Muscle of leg (tissue), 11 donors: ENCODE measurements around the gene DAB2. TPM values are rescaled to one million over a fixed set of nuclear protein-coding genes. Genes with fewer than 3 reads are reported as not detected.

ENCODE experiments used
- DNase-seq: peaks from one replicate; pipeline ENCODE4 v3.0.0; 2013
- H3K27ac ChIP-seq: one replicate; pipeline ENCODE4 v1.5.1; 2013; ENCODE audit warnings: mild to moderate bottlenecking, low read length, control low read depth
- H3K27me3 ChIP-seq: one replicate; pipeline ENCODE4 v1.6.1; 2013; ENCODE audit warnings: low read length; ENCODE audit not compliant: control insufficient read depth, insufficient read depth
- H3K36me3 ChIP-seq: one replicate; pipeline ENCODE4 v1.6.1; 2013; ENCODE audit warnings: low read length; ENCODE audit not compliant: control insufficient read depth, insufficient read depth
- H3K4me1 ChIP-seq: one replicate; pipeline ENCODE4 v1.6.1; 2013; ENCODE audit warnings: low read length; ENCODE audit not compliant: control insufficient read depth, insufficient read depth
- H3K4me3 ChIP-seq: one replicate; pipeline ENCODE4 v1.5.1; 2013; ENCODE audit warnings: low read length, control low read depth
- H3K9me3 ChIP-seq: replicated peaks from 2 replicates; pipeline ENCODE4 v1.6.1; 2013; ENCODE audit warnings: low read depth, low read length; ENCODE audit not compliant: control insufficient read depth
- WGBS: methylation state at CpG from one replicate; pipeline ENCODE4 v1.1.5; 2013; ENCODE audit warnings: missing lambda C conversion rate; ENCODE audit not compliant: insufficient coverage; 5-methylcytosine and 5-hydroxymethylcytosine counted together
- polyA plus RNA-seq, 8 donors: library from polyadenylated mRNA; unstranded; fragments of 120-200 nt; gene quantifications; one replicate each; pipeline versions ENCODE4 v1.2.1 to v1.2.3, GENCODE V29; 2013; ENCODE audit warnings: inconsistent platforms in 1 of 8, low replicate concordance in 1 of 8; ENCODE audit not compliant: insufficient read length in 8 of 8, insufficient read depth in 1 of 8
- total RNA-seq: library from RNA; stranded (reverse); fragments of 120-200 nt; gene quantifications from one replicate; pipeline ENCODE4 v1.2.4, GENCODE V29; 2013

DAB2 gene
- total and polyA plus RNA-seq, 9 donors, result 79.7 to 148 (median 106) TPM

GRCh38 chr5:39370555-39371366 is 54.0 kb downstream of the DAB2 start:
- WGBS, result 73% methylated on average over 6 of the region's 10 CpGs
- H3K4me3 ChIP-seq, result no peak overlapping the region
- peaks cover 2% of the 10 kb centered on the region for H3K4me1 ChIP-seq
- H3K36me3 ChIP-seq, result peaks cover 4% of the 10 kb centered on the region
- no peaks in the 10 kb centered on the region for H3K27me3 ChIP-seq
- H3K9me3 ChIP-seq, result no peaks in the 10 kb centered on the region
- no peak for DNase-seq
- no peak overlapping the region for H3K27ac ChIP-seq

DNA sequence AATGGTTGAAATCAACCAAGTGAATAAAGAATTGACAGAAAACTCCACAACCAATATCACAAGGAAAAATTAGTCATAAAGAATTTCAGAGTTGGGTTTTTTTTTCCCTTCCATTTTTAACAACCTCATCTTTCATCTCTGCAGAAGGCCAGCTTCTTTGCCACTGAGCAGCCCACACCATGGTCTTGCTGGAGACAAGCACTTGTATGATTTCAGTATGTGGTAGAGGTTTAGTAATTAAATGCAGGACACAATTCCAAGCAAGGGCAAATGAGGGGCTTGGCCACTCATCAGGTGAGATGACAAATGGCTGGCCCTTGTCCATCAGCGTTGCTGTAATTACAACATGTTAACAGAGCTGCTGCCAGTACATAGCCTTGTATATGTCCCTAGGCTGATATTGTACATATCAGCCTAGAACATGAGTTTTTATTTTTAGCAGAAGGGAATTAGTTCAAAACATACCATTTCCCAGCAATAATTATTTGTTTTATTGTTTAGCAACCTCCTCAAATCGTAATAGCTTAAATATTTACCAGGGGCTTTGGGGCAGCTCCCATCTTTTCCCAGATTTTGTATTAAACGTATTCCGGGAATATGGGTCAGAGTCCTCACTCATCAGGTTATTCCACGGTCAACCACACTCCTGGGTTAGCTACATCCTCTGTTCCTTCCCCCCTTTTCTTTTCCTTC is 55.5 kb downstream of the DAB2 start:
- Histone ChIP-seq H3K27ac (peak overlapping the region; percentile 72), H3K4me3 (no peak overlapping the region), H3K36me3 (peaks cover 4% of the 10 kb centered on the region), H3K9me3 (no peaks in the 10 kb centered on the region), H3K27me3 (no peaks in the 10 kb centered on the region), H3K4me1 (peaks cover 2% of the 10 kb centered on the region)
- peak; percentile 76 for DNase-seq
- WGBS, result 61% methylated on average over 2 of the region's 5 CpGs

GRCh38 chr5:39368116-39368515 is 56.7 kb downstream of the DAB2 start:
- Histone ChIP-seq H3K4me1 (peaks cover 2% of the 10 kb centered on the region), H3K27ac (peak overlapping the region; percentile 72), H3K4me3 (no peak overlapping the region), H3K27me3 (no peaks in the 10 kb centered on the region), H3K9me3 (no peaks in the 10 kb centered on the region), H3K36me3 (peaks cover 2% of the 10 kb centered on the region)
- DNase-seq, result peak; percentile 86
- no CpG with 5 or more reads among the region's 4 CpGs for WGBS

DNA sequence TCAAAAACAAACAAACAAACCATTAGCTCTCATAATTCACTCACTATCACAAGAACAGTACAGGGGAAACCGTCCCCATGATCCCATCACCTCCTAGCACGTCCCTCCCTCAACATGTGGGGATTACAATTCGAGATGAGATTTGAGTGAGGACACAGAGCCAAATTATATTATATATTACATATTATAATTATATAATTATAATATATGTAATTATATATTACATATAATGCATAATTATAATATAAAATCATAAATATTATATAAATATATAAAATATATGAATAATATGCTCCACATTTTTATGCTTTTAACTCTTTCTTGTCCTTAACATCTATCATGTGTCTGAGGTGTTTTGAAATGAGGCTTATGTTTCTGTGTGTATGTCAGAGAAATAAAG is 57.1 kb downstream of the DAB2 start:
- Histone ChIP-seq H3K4me1 (peaks cover 2% of the 10 kb centered on the region), H3K4me3 (no peak overlapping the region), H3K27ac (no peak overlapping the region), H3K27me3 (no peaks in the 10 kb centered on the region), H3K36me3 (peaks cover 2% of the 10 kb centered on the region), H3K9me3 (no peaks in the 10 kb centered on the region)
- DNase-seq, result no peak
- WGBS, result no CpG with 5 or more reads among the region's 3 CpGs

- no peak within 1 kb of the TSS for H3K27ac ChIP-seq
- no peaks in the 10 kb centered on the region for H3K27me3 ChIP-seq
- WGBS, result 50% methylated on average over 3 of the region's 6 CpGs
- no peak for DNase-seq
- no peaks in the 10 kb centered on the region for H3K36me3 ChIP-seq
- H3K9me3 ChIP-seq, result no peaks in the 10 kb centered on the region
- peaks cover 2% of the 10 kb centered on the region for H3K4me1 ChIP-seq
- no peak within 1 kb of the TSS for H3K4me3 ChIP-seq
Observed at GRCh38 chr5:39364367-39364766, 60.4 kb downstream of the DAB2 start, which contains the start of gene C9. TSS of gene C9 (minus strand) at chr5:39364495. CDS start at chr5:39364464, 31 bp downstream.

GRCh38 chr5:39363217-39363616 is 61.6 kb downstream of the DAB2 start:
- no peak for DNase-seq
- Histone ChIP-seq H3K36me3 (no peaks in the 10 kb centered on the region), H3K9me3 (no peaks in the 10 kb centered on the region), H3K4me3 (no peak overlapping the region), H3K27me3 (no peaks in the 10 kb centered on the region), H3K27ac (no peak overlapping the region), H3K4me1 (no peaks in the 10 kb centered on the region)
- WGBS, result 83% methylated on average over 3 of the region's 4 CpGs

- DNase-seq, result no peak
- Histone ChIP-seq H3K4me3 (no peak overlapping the region), H3K27ac (no peak overlapping the region), H3K9me3 (no peaks in the 10 kb centered on the region), H3K27me3 (no peaks in the 10 kb centered on the region), H3K36me3 (no peaks in the 10 kb centered on the region), H3K4me1 (no peaks in the 10 kb centered on the region)
- 88% methylated on average over 2 of the region's 8 CpGs for WGBS
Observed at GRCh38 chr5:39362646-39363045, 62.1 kb downstream of the DAB2 start.

DNA sequence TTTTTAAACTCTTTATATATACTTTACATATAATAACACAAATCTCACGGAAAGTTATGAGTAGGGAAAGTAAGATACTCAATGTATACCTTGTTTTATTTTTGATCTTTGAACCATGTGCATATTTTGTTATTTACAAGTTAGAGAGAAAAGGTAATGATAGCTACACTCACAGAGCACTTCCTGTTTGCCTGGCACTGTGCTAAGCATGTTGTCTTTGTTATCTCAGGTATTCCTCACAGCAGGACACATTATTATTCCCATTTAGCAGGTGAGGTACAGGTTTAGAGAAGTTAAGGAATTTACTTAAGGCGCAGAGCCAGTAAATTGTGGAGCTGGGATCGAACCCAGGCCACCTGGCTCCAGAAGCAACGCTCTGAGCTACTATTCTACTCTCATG is 63.5 kb downstream of the DAB2 start:
- WGBS, result 75% methylated on average over 3 of the region's 4 CpGs

DNA sequence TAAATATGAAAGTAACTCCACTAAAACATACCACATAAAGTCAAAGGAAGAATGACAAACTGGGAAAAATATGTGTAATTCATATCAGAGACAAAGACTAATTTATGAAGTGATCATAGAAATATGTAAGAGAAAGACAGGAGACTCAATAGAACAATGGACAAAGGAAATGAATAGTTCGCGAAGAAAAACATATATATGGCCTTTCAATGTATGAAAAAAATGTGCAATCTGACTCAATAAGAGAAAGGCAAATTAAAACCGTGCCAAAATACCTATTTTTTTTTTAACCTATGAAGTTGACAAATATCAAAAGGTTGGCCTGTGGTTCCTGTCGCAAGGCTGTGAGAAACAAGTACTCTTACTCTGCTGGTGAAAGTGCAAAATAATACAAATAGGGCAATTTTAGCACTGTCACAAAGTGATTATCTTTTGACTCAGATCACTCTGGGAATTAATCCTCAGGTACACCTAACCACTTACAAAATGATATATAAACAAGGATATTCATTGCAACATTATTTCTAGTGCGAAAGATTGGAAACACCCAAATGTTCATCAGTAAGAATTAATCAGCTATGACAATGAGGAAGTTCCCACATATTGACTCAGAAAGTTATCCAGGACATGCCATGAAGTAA is 64.2 kb downstream of the DAB2 start:
- Histone ChIP-seq H3K4me3 (no peak overlapping the region), H3K4me1 (no peaks in the 10 kb centered on the region), H3K27me3 (no peaks in the 10 kb centered on the region), H3K27ac (no peak overlapping the region), H3K36me3 (no peaks in the 10 kb centered on the region), H3K9me3 (no peaks in the 10 kb centered on the region)
- DNase-seq, result no peak
- WGBS, result no CpG with 5 or more reads among the region's 5 CpGs

More for the DNA sequence above, 63.5 kb downstream of the DAB2 start:
- DNase-seq, result no peak
- Histone ChIP-seq H3K27ac (no peak overlapping the region), H3K36me3 (no peaks in the 10 kb centered on the region), H3K27me3 (no peaks in the 10 kb centered on the region), H3K4me1 (no peaks in the 10 kb centered on the region), H3K9me3 (no peaks in the 10 kb centered on the region), H3K4me3 (no peak overlapping the region)

DNA sequence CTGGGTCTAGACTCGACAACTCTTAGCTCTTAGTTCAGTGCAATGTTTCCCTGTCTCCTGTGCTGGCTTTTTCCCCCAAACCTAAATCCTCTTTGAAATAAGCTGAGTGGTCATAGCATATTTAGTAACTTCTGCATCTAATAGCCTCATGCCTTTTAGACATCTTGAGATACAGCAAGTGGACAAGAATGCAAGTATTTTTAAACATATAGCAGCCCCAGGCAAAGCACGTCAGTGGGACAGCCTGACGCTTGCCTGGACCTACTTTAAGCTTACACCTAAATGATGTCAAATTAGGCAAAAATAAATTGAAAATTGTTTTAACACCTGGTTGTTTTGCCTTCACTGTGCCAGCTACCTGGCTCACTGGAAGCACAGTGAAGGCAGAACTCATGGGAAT is 68.5 kb downstream of the DAB2 start:
- H3K36me3 ChIP-seq, result no peaks in the 10 kb centered on the region
- H3K27ac ChIP-seq, result no peak overlapping the region
- no CpG with 5 or more reads among the region's 3 CpGs for WGBS
- no peak for DNase-seq
- peaks cover 1% of the 10 kb centered on the region for H3K9me3 ChIP-seq
- H3K4me3 ChIP-seq, result no peak overlapping the region
- no peaks in the 10 kb centered on the region for H3K27me3 ChIP-seq
- H3K4me1 ChIP-seq, result peaks cover 2% of the 10 kb centered on the region
